ENCODE data around the gene LIMS1. TPM values are rescaled to one million over a fixed set of nuclear protein-coding genes. Genes with fewer than 3 reads are reported as not detected.

The LIMS1 gene
- total RNA-seq, 1 donor from 2014 or later, result 19.4 TPM

GRCh38 chr2:108607706-108608301 is 73.5 kb downstream of the LIMS1 start:
- no peak overlapping the region for H3K4me2 ChIP-seq
- H3K36me3 ChIP-seq, result no peaks in the 10 kb centered on the region
- H4K20me1 ChIP-seq (ENCODE audit: low read depth), result peaks cover 3% of the 10 kb centered on the region
- no peaks in the 10 kb centered on the region for H3K9me3 ChIP-seq (ENCODE audit: low read depth)
- no peaks in the 10 kb centered on the region for H3K4me1 ChIP-seq
- no peaks in the 10 kb centered on the region for H3K4me1 Mint-ChIP-seq
- H3K27me3 Mint-ChIP-seq (ENCODE audit: insufficient read depth, low read depth), result no peaks in the 10 kb centered on the region
- H2AFZ ChIP-seq (replicated peaks), result no peak overlapping the region
- peaks cover 3% of the 10 kb centered on the region for H3K36me3 Mint-ChIP-seq
- H3F3A ChIP-seq (ENCODE audit: low read depth), result no peaks in the 10 kb centered on the region
- H3K4me3 Mint-ChIP-seq, result no peak overlapping the region
- H3K27me3 ChIP-seq, result no peaks in the 10 kb centered on the region
- H3K27ac ChIP-seq, result no peak overlapping the region
- TF ChIP-seq CTCF (IDR thresholded peaks at IDR 0.05) (peak; percentile 66), EZH2 (IDR thresholded peaks at IDR 0.05) (no peak)
- peak; percentile 70 for DNase-seq (ENCODE audit: low spot score)
- H3K79me2 ChIP-seq (ENCODE audit: low read depth), result peaks cover 11% of the 10 kb centered on the region
- H3K9me3 Mint-ChIP-seq, result peaks cover 4% of the 10 kb centered on the region
- no peak overlapping the region for H3K27ac Mint-ChIP-seq
- H3K4me3 ChIP-seq, result no peak overlapping the region
- no peak overlapping the region for H3K9ac ChIP-seq

- H3K4me1 ChIP-seq, result peaks cover 3% of the 10 kb centered on the region
- H3K36me3 ChIP-seq, result no peaks in the 10 kb centered on the region
- Mint-ChIP-seq H3K9me3 (no peaks in the 10 kb centered on the region), H3K4me1 (peaks cover 17% of the 10 kb centered on the region), H3K27ac (no peak overlapping the region), H3K4me3 (no peak overlapping the region), H3K27me3 (ENCODE audit: insufficient read depth, low read depth) (peaks cover 2% of the 10 kb centered on the region), H3K36me3 (peaks cover 2% of the 10 kb centered on the region)
- H3K27me3 ChIP-seq, result no peaks in the 10 kb centered on the region
- TF ChIP-seq CTCF (IDR thresholded peaks at IDR 0.05) (no peak), EZH2phosphoT487 (IDR thresholded peaks at IDR 0.05) (no peak), EZH2 (IDR thresholded peaks at IDR 0.05) (no peak)
- no peaks in the 10 kb centered on the region for H3K9me3 ChIP-seq (ENCODE audit: low read depth)
- no peak for DNase-seq (ENCODE audit: low spot score)
- no peaks in the 10 kb centered on the region for H3F3A ChIP-seq (ENCODE audit: low read depth)
- peaks cover 15% of the 10 kb centered on the region for H3K79me2 ChIP-seq (ENCODE audit: low read depth)
- no peak overlapping the region for H3K9ac ChIP-seq
- peaks cover 3% of the 10 kb centered on the region for H4K20me1 ChIP-seq (ENCODE audit: low read depth)
- H3K27ac ChIP-seq, result no peak overlapping the region
- H2AFZ ChIP-seq (replicated peaks), result no peak overlapping the region
- no peak overlapping the region for H3K4me2 ChIP-seq
- no peak overlapping the region for H3K4me3 ChIP-seq
Measured at GRCh38 chr2:108611021-108611420, 76.8 kb downstream of the LIMS1 start.

- no peak for DNase-seq (ENCODE audit: low spot score)
- H3K4me3 Mint-ChIP-seq, result no peak overlapping the region
- Histone ChIP-seq H4K20me1 (ENCODE audit: low read depth) (peaks cover 3% of the 10 kb centered on the region), H3K27me3 (no peaks in the 10 kb centered on the region), H3K79me2 (ENCODE audit: low read depth) (peaks cover 15% of the 10 kb centered on the region), H3K4me2 (no peak overlapping the region), H3K9me3 (ENCODE audit: low read depth) (no peaks in the 10 kb centered on the region), H3K4me1 (peaks cover 3% of the 10 kb centered on the region), H3F3A (ENCODE audit: low read depth) (no peaks in the 10 kb centered on the region), H3K9ac (no peak overlapping the region), H2AFZ (replicated peaks) (no peak overlapping the region), H3K27ac (no peak overlapping the region), H3K36me3 (no peaks in the 10 kb centered on the region), H3K4me3 (no peak overlapping the region)
- H3K4me1 Mint-ChIP-seq, result peaks cover 20% of the 10 kb centered on the region
- TF ChIP-seq EZH2 (IDR thresholded peaks at IDR 0.05) (no peak), EZH2phosphoT487 (IDR thresholded peaks at IDR 0.05) (no peak), CTCF (IDR thresholded peaks at IDR 0.05) (no peak)
- H3K9me3 Mint-ChIP-seq, result no peaks in the 10 kb centered on the region
- H3K36me3 Mint-ChIP-seq, result peaks cover 2% of the 10 kb centered on the region
- H3K27me3 Mint-ChIP-seq (ENCODE audit: insufficient read depth, low read depth), result peaks cover 2% of the 10 kb centered on the region
- no peak overlapping the region for H3K27ac Mint-ChIP-seq
Measured at GRCh38 chr2:108612153-108612513, 77.9 kb downstream of the LIMS1 start.
